Fibroblast of lung (primary cell): ENCODE measurements around the gene ALDOB. TPM values are rescaled to one million over a fixed set of nuclear protein-coding genes. Genes with fewer than 3 reads are reported as not detected.

ENCODE experiments used
- DNase-seq, 2 donors: peaks; one replicate each; pipeline versions ENCODE4 v3.0.0 to v3.0.0-alpha.2; 2010; ENCODE audit warnings: low read depth in 2 of 2
- H2AFZ ChIP-seq: 2 replicates; pipeline ENCODE4 v1.5.1; 2012; ENCODE audit warnings: low read length, control low read depth, inconsistent platforms
- H3K27ac ChIP-seq: 2 replicates; pipeline ENCODE4 v1.5.1; 2011; ENCODE audit warnings: low read length, control low read depth; ENCODE audit not compliant: insufficient read depth
- H3K27me3 ChIP-seq: 2 replicates; pipeline ENCODE4 v1.5.1; 2011; ENCODE audit warnings: mild to moderate bottlenecking, low read length; ENCODE audit not compliant: control insufficient read depth, insufficient read depth
- H3K36me3 ChIP-seq: 2 replicates; pipeline ENCODE4 v1.5.1; 2011; ENCODE audit warnings: low read length; ENCODE audit not compliant: control insufficient read depth, insufficient read depth
- H3K4me1 ChIP-seq: 2 replicates; pipeline ENCODE4 v1.5.1; 2011; ENCODE audit warnings: low read length; ENCODE audit not compliant: control insufficient read depth, insufficient read depth; ENCODE audit errors: extremely low read depth
- H3K4me2 ChIP-seq: 2 replicates; pipeline ENCODE4 v1.5.1; 2011; ENCODE audit warnings: low read length, control low read depth; ENCODE audit not compliant: insufficient read depth; ENCODE audit errors: extremely low read depth
- H3K4me3 ChIP-seq, 4 experiments: fragments of 200-600 bp in 1 of 4; sonication (generic) in 1 of 4; replicated peaks in 1 of 4; 2 replicates each; pipeline ENCODE4 v1.5.1; 2011 to 2016; ENCODE audit warnings: low read length in 4 of 4, low read depth in 3 of 4, mild to moderate bottlenecking in 3 of 4, control low read depth in 2 of 4, inconsistent platforms in 1 of 4, mixed read lengths in 1 of 4; ENCODE audit not compliant: insufficient read depth in 1 of 4; ENCODE audit errors: control extremely low read depth in 1 of 4
- H3K79me2 ChIP-seq: 2 replicates; pipeline ENCODE4 v1.5.1; 2012; ENCODE audit warnings: mild to moderate bottlenecking, low read length, inconsistent platforms; ENCODE audit not compliant: control insufficient read depth, insufficient read depth
- H3K9ac ChIP-seq: 2 replicates; pipeline ENCODE4 v1.5.1; 2011; ENCODE audit warnings: mild to moderate bottlenecking, low read length, control low read depth; ENCODE audit not compliant: insufficient read depth
- H3K9me3 ChIP-seq: 2 replicates; pipeline ENCODE4 v1.5.1; 2012; ENCODE audit warnings: low read depth, low read length; ENCODE audit not compliant: control insufficient read depth, insufficient read depth
- H4K20me1 ChIP-seq: 2 replicates; pipeline ENCODE4 v1.5.1; 2011; ENCODE audit warnings: low read length; ENCODE audit not compliant: control insufficient read depth, insufficient read depth; ENCODE audit errors: extremely low read depth
- CTCF ChIP-seq, 2 donors: IDR thresholded peaks in 1 of 2; conservative IDR thresholded peaks in 1 of 2; 1 replicate in 1 of 2; 2 replicates in 1 of 2; pipeline ENCODE4 v1.5.1; 2011 to 2012; ENCODE audit warnings: low read length in 2 of 2, control low read depth in 1 of 2, inconsistent platforms in 1 of 2, low read depth in 1 of 2, mild to moderate bottlenecking in 1 of 2
- EZH2 ChIP-seq: IDR thresholded peaks from 2 replicates; pipeline ENCODE4 v1.5.1; 2012; ENCODE audit warnings: low read length, control low read depth, mild to moderate bottlenecking; ENCODE audit errors: missing control alignments
- polyA plus RNA-seq, 2 donors: library from polyadenylated mRNA; depleted of rRNA in 1 of 2; stranded (reverse) in 1 of 2; unstranded in 1 of 2; fragments of >200 nt; gene quantifications; 2 replicates each; pipeline ENCODE4 v1.2.1, GENCODE V29; 2011 to 2012; ENCODE audit warnings: missing spikeins in 1 of 2
- total RNA-seq: library from RNA; depleted of rRNA; stranded (reverse); fragments of >200 nt; gene quantifications from 2 replicates; pipeline ENCODE4 v1.2.1, GENCODE V29; 2014

Gene ALDOB
- total and polyA plus RNA-seq, 2 donors (not counting 1 experiment from before 2014, with no cell fraction given): not detected

- no peaks in the 10 kb centered on the region for H3K27me3 ChIP-seq
- H3K36me3 ChIP-seq: no peaks in the 10 kb centered on the region
- H3K9me3 ChIP-seq: no peaks in the 10 kb centered on the region
- no peak overlapping the region for H3K4me2 ChIP-seq
- no peak for DNase-seq
- H3K4me3 ChIP-seq: no peak overlapping the region
- TF ChIP-seq CTCF (conservative IDR thresholded peaks at IDR 0.05 in 1 of 2, IDR thresholded peaks at IDR 0.05 in 1 of 2; ENCODE audit: low read depth in 1 of 2, low read length in 2 of 2) (no peak), EZH2 (no peak)
- H3K4me1 ChIP-seq: no peaks in the 10 kb centered on the region
- H2AFZ ChIP-seq: no peak overlapping the region
- no peaks in the 10 kb centered on the region for H4K20me1 ChIP-seq
- H3K9ac ChIP-seq: no peak overlapping the region
- H3K79me2 ChIP-seq: no peaks in the 10 kb centered on the region
- no peak overlapping the region for H3K27ac ChIP-seq
Observed at GRCh38 chr9:101417977-101418376, 17.6 kb downstream of the ALDOB start.

- Histone ChIP-seq H3K36me3 (no peaks in the 10 kb centered on the region), H3K27me3 (no peaks in the 10 kb centered on the region), H3K9ac (no peak overlapping the region), H2AFZ (no peak overlapping the region), H3K27ac (no peak overlapping the region), H3K79me2 (no peaks in the 10 kb centered on the region), H3K4me2 (no peak overlapping the region), H4K20me1 (no peaks in the 10 kb centered on the region), H3K4me3 (no peak overlapping the region), H3K9me3 (no peaks in the 10 kb centered on the region), H3K4me1 (no peaks in the 10 kb centered on the region)
- TF ChIP-seq EZH2 (no peak), CTCF (conservative IDR thresholded peaks at IDR 0.05 in 1 of 2, IDR thresholded peaks at IDR 0.05 in 1 of 2; ENCODE audit: low read depth in 1 of 2, low read length in 2 of 2) (no peak)
- DNase-seq: no peak
Observed at GRCh38 chr9:101417389-101417788, 18.2 kb downstream of the ALDOB start.

GRCh38 chr9:101415578-101415977 is 20.0 kb downstream of the ALDOB start:
- no peaks in the 10 kb centered on the region for H3K4me1 ChIP-seq
- DNase-seq: no peak
- H3K36me3 ChIP-seq: no peaks in the 10 kb centered on the region
- H4K20me1 ChIP-seq: no peaks in the 10 kb centered on the region
- H3K27me3 ChIP-seq: no peaks in the 10 kb centered on the region
- no peak overlapping the region for H3K4me3 ChIP-seq
- TF ChIP-seq EZH2 (no peak), CTCF (conservative IDR thresholded peaks at IDR 0.05 in 1 of 2, IDR thresholded peaks at IDR 0.05 in 1 of 2; ENCODE audit: low read depth in 1 of 2, low read length in 2 of 2) (no peak)
- H3K9ac ChIP-seq: no peak overlapping the region
- no peak overlapping the region for H3K27ac ChIP-seq
- H3K79me2 ChIP-seq: no peaks in the 10 kb centered on the region
- no peaks in the 10 kb centered on the region for H3K9me3 ChIP-seq
- H3K4me2 ChIP-seq: no peak overlapping the region
- no peak overlapping the region for H2AFZ ChIP-seq
